Measurements from ENCODE around the gene ACTL10. TPM values are rescaled to one million over a fixed set of nuclear protein-coding genes. Genes with fewer than 3 reads are reported as not detected.

The ACTL10 gene
- total and polyA plus RNA-seq, 2 of the 13 experiments (the other 11 are each of a cell fraction or from before 2014, with no cell fraction given) = not detected

DNA sequence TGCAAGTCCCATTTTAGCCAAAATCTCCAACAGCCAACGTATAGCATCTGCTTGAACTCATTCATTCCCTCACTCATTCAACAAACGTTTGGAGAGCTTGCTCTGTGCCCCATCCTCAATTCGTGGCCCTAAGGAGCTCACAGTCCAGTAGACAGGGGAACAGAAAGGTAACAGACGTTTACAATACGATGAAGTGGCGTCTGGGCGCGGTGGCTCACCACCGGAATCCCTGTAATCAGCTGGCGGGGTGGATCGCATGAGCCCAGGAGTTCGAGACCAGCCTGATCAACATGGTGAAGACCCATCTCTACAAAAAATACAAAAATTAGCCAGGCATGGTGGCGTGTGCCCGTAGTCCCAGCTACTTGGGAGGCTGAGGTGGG, 20.2 kb downstream of the ACTL10 start:
- WGBS (ENCODE audit: low lambda C conversion rate) = 68% methylated on average over 14 of the region's 14 CpGs
- H2AFZ ChIP-seq (ENCODE audit: low read length) = peak overlapping the region; percentile 87
- no peaks in the 10 kb centered on the region for H3K9me3 ChIP-seq (ENCODE audit: low read length)
- H3K36me3 ChIP-seq (replicated peaks in 1 of 2; ENCODE audit: control insufficient read depth in 1 of 2, insufficient read depth in 2 of 2, low read length in 2 of 2) = no peaks in the 10 kb centered on the region
- BruUV-seq (replicated peaks) = TSS peak; percentile 46
- H3K79me2 ChIP-seq (ENCODE audit: insufficient read depth, low read length) = peaks cover 21% of the 10 kb centered on the region
- H3K4me2 ChIP-seq (ENCODE audit: low read depth, low read length) = peak overlapping the region; percentile 97
- H3K27me3 ChIP-seq (ENCODE audit: control insufficient read depth in 1 of 2, insufficient read depth in 2 of 2, low read length in 2 of 2) = no peaks in the 10 kb centered on the region
- H4K20me1 ChIP-seq (ENCODE audit: insufficient read depth, low read length) = no peaks in the 10 kb centered on the region
- ATAC-seq (no peak), DNase-seq (ENCODE audit: low spot score) (no peak), FAIRE-seq (no peak)
- POLR2A ChIA-PET = interaction anchor here (1.0 to 1.2 kb wide), 2 partner anchors 12 to 23 kb away, joined by 3 read pairs; no protein-coding TSS in a partner anchor
- intact Hi-C loops (cut with micrococcal nuclease; ENCODE audit: unreplicated experiment) = loop anchor here (2.0 to 5.0 kb wide), 3 partner anchors 16 to 125 kb away; partner anchors contain the start of gene CHMP4B
- no peak overlapping the region for H3K9ac ChIP-seq (ENCODE audit: insufficient read depth, low read depth, low read length)
- peaks cover 66% of the 10 kb centered on the region for H3K4me1 ChIP-seq (ENCODE audit: insufficient read depth, low read length)
- in situ Hi-C loops (cut with HindIII; ENCODE audit: extremely low pct_ligation_motif_present, low pct_unique_long_range_greater_than_20kb) = no loop called here
- CTCF ChIA-PET (ENCODE audit: low intra/inter-chr PET ratio, low total read pairs) = interaction anchor here (0.6 kb wide), 1 partner anchor 33 kb away, joined by 3 read pairs; no protein-coding TSS in a partner anchor
- no peak overlapping the region for H3K27ac ChIP-seq (ENCODE audit: extremely low read length, insufficient read depth, low read length)
- peak overlapping the region; percentile 18 to 67 (median 27); a peak in 5 of 6 replicates for H3K4me3 ChIP-seq (replicated peaks in 1 of 3; ENCODE audit: insufficient read depth in 1 of 3, low read depth in 2 of 3, low read length in 3 of 3)
- TF ChIP-seq TARDBP (CRISPR knock-in tag; IDR thresholded peaks at IDR 0.05) (0 out of 2 replicates have a peak, but pooled peaks have one; percentile 11), MTA1 (CRISPR knock-in tag; IDR thresholded peaks at IDR 0.05; ENCODE audit: borderline replicate concordance) (0 out of 2 replicates have a peak, but pooled peaks have one; percentile 29), HHEX (CRISPR knock-in tag; IDR thresholded peaks at IDR 0.05) (0 out of 2 replicates have a peak, but pooled peaks have one; percentile 10), ZNF572 (CRISPR knock-in tag; IDR thresholded peaks at IDR 0.05) (no peak), ZNF343 (CRISPR knock-in tag; IDR thresholded peaks at IDR 0.05) (0 out of 2 replicates have a peak, but pooled peaks have one; percentile 16), SSRP1 (CRISPR knock-in tag; IDR thresholded peaks at IDR 0.05) (peak; percentile 83; the same call in 1 of the 2 replicates), ZNF292 (CRISPR knock-in tag; IDR thresholded peaks at IDR 0.05; ENCODE audit: borderline replicate concordance, low read depth) (0 out of 2 replicates have a peak, but pooled peaks have one; percentile 12)
- TF ChIP-seq, protein P1, sequence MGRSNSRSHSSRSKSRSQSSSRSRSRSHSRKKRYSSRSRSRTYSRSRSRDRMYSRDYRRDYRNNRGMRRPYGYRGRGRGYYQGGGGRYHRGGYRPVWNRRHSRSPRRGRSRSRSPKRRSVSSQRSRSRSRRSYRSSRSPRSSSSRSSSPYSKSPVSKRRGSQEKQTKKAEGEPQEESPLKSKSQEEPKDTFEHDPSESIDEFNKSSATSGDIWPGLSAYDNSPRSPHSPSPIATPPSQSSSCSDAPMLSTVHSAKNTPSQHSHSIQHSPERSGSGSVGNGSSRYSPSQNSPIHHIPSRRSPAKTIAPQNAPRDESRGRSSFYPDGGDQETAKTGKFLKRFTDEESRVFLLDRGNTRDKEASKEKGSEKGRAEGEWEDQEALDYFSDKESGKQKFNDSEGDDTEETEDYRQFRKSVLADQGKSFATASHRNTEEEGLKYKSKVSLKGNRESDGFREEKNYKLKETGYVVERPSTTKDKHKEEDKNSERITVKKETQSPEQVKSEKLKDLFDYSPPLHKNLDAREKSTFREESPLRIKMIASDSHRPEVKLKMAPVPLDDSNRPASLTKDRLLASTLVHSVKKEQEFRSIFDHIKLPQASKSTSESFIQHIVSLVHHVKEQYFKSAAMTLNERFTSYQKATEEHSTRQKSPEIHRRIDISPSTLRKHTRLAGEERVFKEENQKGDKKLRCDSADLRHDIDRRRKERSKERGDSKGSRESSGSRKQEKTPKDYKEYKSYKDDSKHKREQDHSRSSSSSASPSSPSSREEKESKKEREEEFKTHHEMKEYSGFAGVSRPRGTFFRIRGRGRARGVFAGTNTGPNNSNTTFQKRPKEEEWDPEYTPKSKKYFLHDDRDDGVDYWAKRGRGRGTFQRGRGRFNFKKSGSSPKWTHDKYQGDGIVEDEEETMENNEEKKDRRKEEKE (IDR thresholded peaks at IDR 0.05) = no peak
- TF ChIP-seq, protein P2, sequence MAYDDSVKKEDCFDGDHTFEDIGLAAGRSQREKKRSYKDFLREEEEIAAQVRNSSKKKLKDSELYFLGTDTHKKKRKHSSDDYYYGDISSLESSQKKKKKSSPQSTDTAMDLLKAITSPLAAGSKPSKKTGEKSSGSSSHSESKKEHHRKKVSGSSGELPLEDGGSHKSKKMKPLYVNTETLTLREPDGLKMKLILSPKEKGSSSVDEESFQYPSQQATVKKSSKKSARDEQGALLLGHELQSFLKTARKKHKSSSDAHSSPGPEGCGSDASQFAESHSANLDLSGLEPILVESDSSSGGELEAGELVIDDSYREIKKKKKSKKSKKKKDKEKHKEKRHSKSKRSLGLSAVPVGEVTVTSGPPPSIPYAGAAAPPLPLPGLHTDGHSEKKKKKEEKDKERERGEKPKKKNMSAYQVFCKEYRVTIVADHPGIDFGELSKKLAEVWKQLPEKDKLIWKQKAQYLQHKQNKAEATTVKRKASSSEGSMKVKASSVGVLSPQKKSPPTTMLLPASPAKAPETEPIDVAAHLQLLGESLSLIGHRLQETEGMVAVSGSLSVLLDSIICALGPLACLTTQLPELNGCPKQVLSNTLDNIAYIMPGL (CRISPR knock-in tag; IDR thresholded peaks at IDR 0.05; ENCODE audit: borderline replicate concordance in 1 of 2, low read depth in 1 of 2) = peak in 1 of 2 experiments; percentile 43; a peak in 1 of 4 replicates
- TF ChIP-seq, protein P3, sequence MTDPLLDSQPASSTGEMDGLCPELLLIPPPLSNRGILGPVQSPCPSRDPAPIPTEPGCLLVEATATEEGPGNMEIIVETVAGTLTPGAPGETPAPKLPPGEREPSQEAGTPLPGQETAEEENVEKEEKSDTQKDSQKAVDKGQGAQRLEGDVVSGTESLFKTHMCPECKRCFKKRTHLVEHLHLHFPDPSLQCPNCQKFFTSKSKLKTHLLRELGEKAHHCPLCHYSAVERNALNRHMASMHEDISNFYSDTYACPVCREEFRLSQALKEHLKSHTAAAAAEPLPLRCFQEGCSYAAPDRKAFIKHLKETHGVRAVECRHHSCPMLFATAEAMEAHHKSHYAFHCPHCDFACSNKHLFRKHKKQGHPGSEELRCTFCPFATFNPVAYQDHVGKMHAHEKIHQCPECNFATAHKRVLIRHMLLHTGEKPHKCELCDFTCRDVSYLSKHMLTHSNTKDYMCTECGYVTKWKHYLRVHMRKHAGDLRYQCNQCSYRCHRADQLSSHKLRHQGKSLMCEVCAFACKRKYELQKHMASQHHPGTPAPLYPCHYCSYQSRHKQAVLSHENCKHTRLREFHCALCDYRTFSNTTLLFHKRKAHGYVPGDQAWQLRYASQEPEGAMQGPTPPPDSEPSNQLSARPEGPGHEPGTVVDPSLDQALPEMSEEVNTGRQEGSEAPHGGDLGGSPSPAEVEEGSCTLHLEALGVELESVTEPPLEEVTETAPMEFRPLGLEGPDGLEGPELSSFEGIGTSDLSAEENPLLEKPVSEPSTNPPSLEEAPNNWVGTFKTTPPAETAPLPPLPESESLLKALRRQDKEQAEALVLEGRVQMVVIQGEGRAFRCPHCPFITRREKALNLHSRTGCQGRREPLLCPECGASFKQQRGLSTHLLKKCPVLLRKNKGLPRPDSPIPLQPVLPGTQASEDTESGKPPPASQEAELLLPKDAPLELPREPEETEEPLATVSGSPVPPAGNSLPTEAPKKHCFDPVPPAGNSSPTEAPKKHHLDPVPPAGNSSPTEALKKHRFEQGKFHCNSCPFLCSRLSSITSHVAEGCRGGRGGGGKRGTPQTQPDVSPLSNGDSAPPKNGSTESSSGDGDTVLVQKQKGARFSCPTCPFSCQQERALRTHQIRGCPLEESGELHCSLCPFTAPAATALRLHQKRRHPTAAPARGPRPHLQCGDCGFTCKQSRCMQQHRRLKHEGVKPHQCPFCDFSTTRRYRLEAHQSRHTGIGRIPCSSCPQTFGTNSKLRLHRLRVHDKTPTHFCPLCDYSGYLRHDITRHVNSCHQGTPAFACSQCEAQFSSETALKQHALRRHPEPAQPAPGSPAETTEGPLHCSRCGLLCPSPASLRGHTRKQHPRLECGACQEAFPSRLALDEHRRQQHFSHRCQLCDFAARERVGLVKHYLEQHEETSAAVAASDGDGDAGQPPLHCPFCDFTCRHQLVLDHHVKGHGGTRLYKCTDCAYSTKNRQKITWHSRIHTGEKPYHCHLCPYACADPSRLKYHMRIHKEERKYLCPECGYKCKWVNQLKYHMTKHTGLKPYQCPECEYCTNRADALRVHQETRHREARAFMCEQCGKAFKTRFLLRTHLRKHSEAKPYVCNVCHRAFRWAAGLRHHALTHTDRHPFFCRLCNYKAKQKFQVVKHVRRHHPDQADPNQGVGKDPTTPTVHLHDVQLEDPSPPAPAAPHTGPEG (CRISPR knock-in tag; IDR thresholded peaks at IDR 0.05) = 0 out of 2 replicates have a peak, but pooled peaks have one; percentile 8
- TF ChIP-seq, protein P4, sequence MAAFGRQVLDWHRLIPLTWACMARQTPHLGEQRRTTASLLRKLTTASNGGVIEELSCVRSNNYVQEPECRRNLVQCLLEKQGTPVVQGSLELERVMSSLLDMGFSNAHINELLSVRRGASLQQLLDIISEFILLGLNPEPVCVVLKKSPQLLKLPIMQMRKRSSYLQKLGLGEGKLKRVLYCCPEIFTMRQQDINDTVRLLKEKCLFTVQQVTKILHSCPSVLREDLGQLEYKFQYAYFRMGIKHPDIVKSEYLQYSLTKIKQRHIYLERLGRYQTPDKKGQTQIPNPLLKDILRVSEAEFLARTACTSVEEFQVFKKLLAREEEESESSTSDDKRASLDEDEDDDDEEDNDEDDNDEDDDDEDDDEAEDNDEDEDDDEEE (CRISPR knock-in tag; IDR thresholded peaks at IDR 0.05) = 0 out of 2 replicates have a peak, but pooled peaks have one; percentile 39
